Measurements from ENCODE around the gene ODAD4. TPM values are rescaled to one million over a fixed set of nuclear protein-coding genes. Genes with fewer than 3 reads are reported as not detected.

Gene ODAD4
- total RNA-seq, 1 experiment from 2014 or later = 0.69 TPM

GRCh38 chr17:41989702-41990419, 59.4 kb downstream of the ODAD4 start:
- ChIA-PET CTCF (no interaction called here), POLR2A (no interaction called here)
- DNase-seq (ENCODE audit: low read depth, low spot score) (no peak), ATAC-seq (no peak)
- no peaks in the 10 kb centered on the region for H3K4me1 ChIP-seq (ENCODE audit: control insufficient read depth, insufficient read depth, low read length)
- H3K36me3 ChIP-seq (ENCODE audit: control insufficient read depth, insufficient read depth, low read length) = peaks cover 9% of the 10 kb centered on the region
- in situ Hi-C loops (cut with HindIII; ENCODE audit: low pct_unique_long_range_greater_than_20kb, low sequenced_read_pairs) (no loop called here), intact Hi-C loops (cut with micrococcal nuclease; ENCODE audit: unreplicated experiment) (no loop called here)
- H3K4me3 ChIP-seq (ENCODE audit: low read depth in 2 of 2, low read length in 2 of 2) = no peak overlapping the region
- TF ChIP-seq SIN3A (IDR thresholded peaks at IDR 0.05; ENCODE audit: borderline replicate concordance, insufficient read depth, low read depth, low read length) (no peak), REST (IDR thresholded peaks at IDR 0.05; ENCODE audit: insufficient read depth in 1 of 2, low read depth in 2 of 2, low read length in 1 of 2) (no peak), POLR2AphosphoS5 (IDR thresholded peaks at IDR 0.05; ENCODE audit: low read depth, low read length) (no peak), CTCF (IDR thresholded peaks at IDR 0.05) (no peak), TCF7L2 (IDR thresholded peaks at IDR 0.05; ENCODE audit: low read depth, low read length) (no peak)
- H3K27ac ChIP-seq (ENCODE audit: low read length) = no peak overlapping the region
- H3K9me3 ChIP-seq (ENCODE audit: control insufficient read depth, insufficient read depth, low read depth, low read length) = no peaks in the 10 kb centered on the region
- no TSS peak for BruUV-seq (replicated peaks)
- H3K27me3 ChIP-seq (ENCODE audit: control insufficient read depth, insufficient read depth, low read length) = no peaks in the 10 kb centered on the region

- in situ Hi-C loops (cut with HindIII; ENCODE audit: low pct_unique_long_range_greater_than_20kb, low sequenced_read_pairs) (no loop called here), intact Hi-C loops (cut with micrococcal nuclease; ENCODE audit: unreplicated experiment) (no loop called here)
- no peak overlapping the region for H3K4me3 ChIP-seq (ENCODE audit: low read depth in 2 of 2, low read length in 2 of 2)
- H3K9me3 ChIP-seq (ENCODE audit: control insufficient read depth, insufficient read depth, low read depth, low read length) = no peaks in the 10 kb centered on the region
- no peak for TF ChIP-seq TCF7L2 (IDR thresholded peaks at IDR 0.05; ENCODE audit: low read depth, low read length)
- no peak for TF ChIP-seq POLR2AphosphoS5 (IDR thresholded peaks at IDR 0.05; ENCODE audit: low read depth, low read length)
- no peak for TF ChIP-seq REST (IDR thresholded peaks at IDR 0.05; ENCODE audit: insufficient read depth in 1 of 2, low read depth in 2 of 2, low read length in 1 of 2)
- no peak for TF ChIP-seq SIN3A (IDR thresholded peaks at IDR 0.05; ENCODE audit: borderline replicate concordance, insufficient read depth, low read depth, low read length)
- no peak for TF ChIP-seq CTCF (IDR thresholded peaks at IDR 0.05)
- H3K27me3 ChIP-seq (ENCODE audit: control insufficient read depth, insufficient read depth, low read length) = no peaks in the 10 kb centered on the region
- H3K36me3 ChIP-seq (ENCODE audit: control insufficient read depth, insufficient read depth, low read length) = peaks cover 11% of the 10 kb centered on the region; the same call in 1 of the 2 replicates
- CTCF ChIA-PET = no interaction called here
- H3K4me1 ChIP-seq (ENCODE audit: control insufficient read depth, insufficient read depth, low read length) = no peaks in the 10 kb centered on the region
- no peak for DNase-seq (ENCODE audit: low read depth, low spot score)
- POLR2A ChIA-PET = no interaction called here
- H3K27ac ChIP-seq (ENCODE audit: low read length) = no peak overlapping the region
- ATAC-seq = no peak
- no TSS peak for BruUV-seq (replicated peaks)
Measured at GRCh38 chr17:41992576-41992975, 62.2 kb downstream of the ODAD4 start.

Data from Panc1 (cell line).